NCI-H345 (cell line): Measurements from ENCODE around the gene SPRED3.
"Not testable (repeated sequence)": the region's sequence is repeated elsewhere in the genome, so short reads cannot be mapped to it uniquely, and the experiment has no call there.

Source experiments
- DNase-seq: peaks from one replicate; lab custom pipeline; 2025; lab: John Stamatoyannopoulos, UW

The SPRED3 gene

DNA sequence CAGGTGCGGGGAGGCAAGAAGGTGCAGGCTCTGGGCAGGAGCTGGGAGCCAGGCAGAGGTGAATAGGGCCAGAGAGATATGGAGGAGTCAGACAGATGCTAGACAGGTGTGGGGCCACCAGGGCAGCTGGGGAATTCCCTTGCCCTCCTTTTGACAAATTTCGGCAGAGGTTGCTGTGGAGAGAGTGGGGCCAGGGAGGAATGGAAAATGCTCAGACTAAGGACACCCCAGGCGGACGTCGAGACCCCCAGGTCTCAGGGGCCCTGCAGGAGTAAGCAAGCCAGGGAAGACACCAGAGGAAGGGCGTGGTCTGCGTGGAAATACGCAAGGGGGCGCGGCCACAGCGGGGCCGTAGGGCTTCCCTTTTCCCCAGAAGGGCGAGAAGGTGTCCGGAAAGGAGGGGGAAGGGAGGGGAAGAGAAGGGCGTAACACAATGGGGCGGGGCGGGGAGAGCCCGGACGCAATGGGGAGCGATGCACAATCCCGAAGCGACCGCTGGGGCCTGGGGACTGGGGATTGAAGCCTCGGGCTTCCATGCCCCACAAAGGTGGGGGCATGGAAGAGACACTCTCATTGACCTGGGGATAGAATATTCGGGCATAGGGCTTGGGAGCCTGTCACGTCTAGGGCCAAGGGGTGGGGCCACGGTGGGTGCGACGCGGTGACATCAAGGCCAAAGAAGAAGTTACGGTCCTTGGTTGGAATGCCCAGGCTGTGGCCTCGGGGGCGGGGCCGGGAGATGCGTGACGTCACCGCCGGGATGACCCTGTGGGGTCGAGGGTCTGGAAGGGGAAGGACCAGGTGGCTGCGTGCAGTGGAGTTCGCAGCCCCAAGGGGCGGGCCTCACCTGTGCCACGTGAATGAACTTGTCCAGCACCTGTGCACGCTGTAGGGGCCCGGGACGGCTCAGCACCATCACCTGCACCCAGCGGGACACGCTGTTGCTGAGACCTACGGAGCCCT is 29.3 kb downstream of the SPRED3 start:
- DNase-seq, result peak; percentile 74

DNA sequence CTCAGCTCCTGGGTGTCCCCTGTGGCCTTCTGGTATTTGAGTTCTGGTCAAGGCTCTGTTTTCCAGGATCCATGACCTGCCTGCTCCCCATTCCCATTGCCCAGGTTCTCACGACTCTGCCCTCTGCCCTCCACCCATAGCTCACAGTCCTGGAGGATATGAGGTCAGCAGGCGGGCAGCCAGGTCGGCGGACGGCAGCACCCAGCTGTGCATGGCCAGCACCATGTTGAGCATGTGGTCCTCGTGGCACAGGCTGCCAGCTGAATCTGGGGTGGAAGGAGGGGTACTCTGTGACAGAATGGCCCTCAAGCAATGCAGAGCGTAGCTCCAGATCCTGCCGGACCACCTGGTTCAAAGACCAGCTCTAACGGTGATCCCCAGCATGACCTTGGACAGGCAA is 32.4 kb downstream of the SPRED3 start:
- DNase-seq, result no peak

DNA sequence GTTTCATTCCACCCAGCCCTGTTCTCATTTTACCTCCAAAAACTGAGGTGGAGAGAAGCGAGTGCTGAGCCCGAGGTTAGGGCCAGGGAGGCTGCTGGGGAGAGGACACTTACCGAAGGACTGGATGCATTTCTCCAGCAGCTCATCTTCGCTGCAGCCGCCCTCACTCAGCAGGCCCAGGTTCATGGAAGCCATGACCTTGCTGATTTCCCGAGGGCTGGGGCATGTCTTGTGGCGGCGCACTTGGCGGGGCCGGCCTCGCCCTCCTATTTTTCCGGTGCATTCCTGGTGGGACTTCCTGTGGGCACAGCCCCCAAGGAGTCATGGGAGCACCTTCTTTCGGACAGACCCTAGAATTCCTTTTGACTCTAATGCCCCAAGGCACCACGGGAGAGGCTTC is 33.4 kb downstream of the SPRED3 start:
- DNase-seq, result no peak

DNA sequence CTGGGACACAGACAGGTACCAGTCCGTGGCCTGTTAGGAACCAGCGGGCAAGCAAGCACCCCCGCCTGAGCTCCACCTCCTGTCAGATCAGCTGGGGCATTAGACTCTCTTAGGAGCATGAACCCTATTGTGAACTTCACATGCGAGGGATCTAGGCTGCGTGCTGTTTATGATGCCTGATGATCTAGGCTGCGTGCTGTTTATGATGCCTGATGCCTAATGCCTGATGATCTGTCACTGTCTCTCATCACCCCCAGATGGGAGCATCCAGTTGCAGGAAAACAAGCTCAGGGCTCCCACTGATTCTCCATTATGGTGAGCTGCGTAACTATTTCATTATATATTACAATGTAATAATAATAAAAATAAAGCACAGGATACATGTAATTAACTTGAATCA is 33.9 kb downstream of the SPRED3 start:
- DNase-seq, result no peak

DNA sequence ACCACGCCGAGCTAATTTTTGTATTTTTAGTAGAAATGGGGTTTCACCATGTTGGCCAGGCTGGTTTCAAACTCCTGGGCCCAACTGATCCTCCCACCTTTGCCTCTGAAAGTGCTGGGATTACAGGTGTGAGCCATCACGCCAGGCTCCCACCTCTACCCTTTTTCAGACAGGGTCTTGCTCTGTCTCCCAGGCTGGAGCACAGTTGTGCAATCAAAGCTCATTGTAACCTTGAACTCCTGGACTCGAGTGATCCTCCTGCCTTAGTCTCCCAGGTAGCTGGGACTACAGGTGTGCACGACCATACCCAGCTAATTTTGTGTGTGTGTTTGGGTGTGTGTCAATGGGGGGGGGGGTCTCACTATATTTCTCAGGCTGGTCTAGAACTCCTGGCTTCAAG is 35.8 kb downstream of the SPRED3 start:
- no peak for DNase-seq

DNA sequence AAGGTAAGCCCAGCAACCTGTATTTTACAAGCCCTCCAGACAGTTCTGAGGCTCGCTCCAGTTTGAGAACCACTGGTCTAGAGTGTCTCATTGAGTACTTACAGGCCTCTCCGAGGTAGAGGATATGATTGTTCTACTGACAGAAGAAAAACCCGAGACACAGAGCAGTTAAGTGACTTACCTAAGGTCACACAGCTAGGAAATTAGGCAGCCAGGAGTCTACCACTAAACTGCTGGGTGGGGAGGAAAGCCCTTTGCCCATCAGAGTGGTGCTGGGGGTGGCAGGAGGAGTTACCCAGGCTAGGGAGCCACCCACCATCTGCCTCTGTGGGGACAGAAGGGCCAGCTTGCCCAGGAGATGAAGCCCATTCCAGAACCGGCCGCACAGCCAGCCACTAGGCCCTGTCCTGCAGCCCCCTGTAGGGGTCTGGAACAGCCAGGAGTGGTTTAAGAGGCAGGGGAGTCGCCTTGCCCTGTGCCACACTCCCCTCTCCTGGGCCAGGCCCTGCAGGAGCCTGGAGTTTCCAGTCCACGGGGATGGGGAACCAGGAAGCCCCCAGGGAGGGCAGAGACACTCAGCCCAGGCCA is 36.8 kb downstream of the SPRED3 start:
- DNase-seq, result no peak

DNA sequence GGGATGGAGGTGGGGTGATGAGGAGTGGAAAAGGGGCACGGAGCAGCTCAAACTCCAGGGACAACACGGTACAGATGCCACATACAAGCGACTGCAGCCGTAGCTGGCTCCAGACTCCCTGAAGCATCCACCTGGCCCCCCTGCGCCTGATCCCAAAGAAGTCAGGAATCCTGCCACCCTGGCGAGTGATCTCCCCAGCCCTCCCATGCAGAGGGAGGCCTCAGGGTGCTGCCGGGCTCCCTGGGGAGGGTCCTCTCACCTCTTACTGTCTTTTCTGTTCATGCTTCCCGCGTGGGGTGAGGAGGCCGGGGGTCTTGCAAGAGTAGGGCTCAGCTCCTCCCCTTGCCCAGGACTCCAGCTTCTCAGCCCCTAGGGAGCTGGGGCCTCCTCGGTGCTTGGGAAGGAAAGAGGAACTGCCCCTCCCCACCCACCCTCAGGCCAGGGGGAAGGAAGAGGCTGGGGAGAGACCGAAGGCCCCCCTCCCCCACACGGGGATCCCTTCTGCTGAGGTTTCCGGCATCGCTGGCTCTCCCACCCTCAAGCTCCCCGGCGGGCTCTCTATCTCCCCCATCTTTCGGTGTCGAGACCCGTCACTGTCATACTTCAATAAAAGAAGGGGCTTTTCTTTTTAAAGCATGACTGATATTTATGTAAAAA is 37.4 kb downstream of the SPRED3 start, which contains the start of gene RASGRP4:
RASGRP4 (minus strand) TSS at position 410 of the 657 bp plus-strand sequence; CDS start at position 282, 128 bp downstream.
- DNase-seq, result no peak

DNA sequence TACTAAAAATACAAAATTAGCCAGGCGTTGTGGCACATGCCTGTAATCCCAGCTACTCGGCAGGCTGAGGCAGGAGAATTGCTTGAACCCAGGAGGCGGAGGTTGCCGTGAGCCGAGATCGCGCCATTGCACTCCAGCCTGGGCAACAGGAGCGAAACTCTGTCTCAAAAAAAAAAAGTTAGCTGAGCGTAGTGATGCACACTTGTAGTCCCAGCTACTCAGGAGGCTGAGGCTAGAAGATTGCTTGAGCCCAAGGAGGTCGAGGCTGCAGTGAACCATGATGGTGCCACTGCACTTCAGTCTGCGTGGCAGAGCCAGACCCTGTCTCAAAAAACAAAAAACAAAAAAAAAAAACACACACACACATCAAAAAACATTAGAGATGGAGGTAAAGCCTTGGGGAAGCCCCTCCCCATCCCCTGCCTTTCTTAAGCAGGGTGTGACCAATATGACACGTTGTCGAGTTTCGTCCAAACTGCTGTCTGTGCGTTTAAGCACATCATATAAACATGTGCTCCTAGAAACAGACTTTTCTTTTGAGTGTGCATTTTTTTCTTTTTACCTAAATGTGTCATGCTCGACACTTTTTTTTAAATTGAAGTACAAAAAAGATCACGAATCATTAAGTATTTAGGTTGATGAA is 38.7 kb downstream of the SPRED3 start:
- DNase-seq, result not testable (repeated sequence)

DNA sequence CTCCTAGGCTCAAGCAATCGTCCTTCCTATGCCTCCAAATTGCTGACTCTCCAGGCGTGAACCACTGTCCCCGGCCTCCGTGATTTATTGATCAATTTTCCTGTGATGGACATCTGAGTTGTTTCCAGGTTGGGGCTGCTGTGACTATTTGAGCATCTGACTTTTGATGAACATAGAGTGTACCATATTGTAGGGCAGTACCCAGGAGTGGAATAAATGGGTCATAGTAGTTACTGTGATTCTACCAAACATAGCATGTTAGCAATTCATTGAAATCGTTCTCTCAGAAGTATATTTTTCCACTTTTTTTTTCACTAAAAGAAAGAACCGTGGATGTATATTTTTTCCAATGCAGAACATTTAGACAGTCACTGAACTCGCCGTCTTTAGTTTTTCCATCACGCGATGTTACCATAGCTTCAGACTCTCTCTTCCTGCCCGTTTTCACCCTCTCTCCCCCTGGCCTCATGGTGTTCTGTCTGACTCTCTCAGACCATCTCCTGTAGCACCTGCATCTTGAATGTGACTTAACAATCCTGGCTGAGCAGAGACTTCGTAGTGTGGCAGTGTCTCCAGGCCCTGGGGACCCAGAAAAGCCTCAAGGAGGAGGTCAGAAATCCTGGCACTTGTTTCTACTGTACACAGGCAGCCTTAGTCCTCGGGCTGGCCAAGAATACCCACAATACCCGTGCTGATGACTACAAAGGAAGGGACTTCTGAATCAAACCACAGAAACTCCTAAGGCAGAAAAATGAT is 40.7 kb downstream of the SPRED3 start:
- DNase-seq, result no peak

DNA sequence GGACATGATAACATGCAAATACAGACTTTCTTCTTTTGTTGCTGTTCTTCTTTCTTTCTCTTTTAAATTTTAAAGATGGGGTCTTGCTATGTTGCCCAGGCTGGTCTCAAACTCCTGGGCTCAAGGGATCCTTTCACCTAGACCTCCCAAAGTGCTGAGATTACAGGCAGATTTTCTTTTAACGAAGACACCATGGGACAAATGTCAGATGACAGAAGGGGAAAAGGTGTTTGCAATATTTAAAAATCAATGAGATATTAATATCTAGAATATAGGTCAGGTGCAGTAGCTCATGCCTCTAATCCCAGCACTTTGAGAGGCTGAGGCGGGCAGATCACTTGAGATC is 41.3 kb downstream of the SPRED3 start:
- no peak for DNase-seq

DNA sequence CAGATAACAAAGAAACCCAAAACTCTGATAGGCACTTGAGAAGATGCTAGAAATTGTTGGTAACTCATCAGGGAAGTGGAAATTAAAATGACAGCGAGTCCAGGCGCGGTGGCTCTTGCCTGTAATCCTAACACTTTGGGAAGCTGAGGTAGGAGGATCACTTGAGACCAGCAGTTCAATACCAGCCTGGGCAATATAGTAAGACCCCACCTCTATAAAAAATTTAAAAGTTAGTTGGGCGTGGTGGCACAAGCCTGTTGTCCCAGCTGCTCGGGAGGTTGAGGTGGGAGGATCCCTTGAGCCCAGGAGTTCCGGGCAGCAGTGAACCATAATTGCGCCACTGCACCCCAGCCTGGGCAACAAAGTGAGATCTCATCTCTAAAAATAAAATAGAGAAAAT is 42.4 kb downstream of the SPRED3 start:
- no peak for DNase-seq

DNA sequence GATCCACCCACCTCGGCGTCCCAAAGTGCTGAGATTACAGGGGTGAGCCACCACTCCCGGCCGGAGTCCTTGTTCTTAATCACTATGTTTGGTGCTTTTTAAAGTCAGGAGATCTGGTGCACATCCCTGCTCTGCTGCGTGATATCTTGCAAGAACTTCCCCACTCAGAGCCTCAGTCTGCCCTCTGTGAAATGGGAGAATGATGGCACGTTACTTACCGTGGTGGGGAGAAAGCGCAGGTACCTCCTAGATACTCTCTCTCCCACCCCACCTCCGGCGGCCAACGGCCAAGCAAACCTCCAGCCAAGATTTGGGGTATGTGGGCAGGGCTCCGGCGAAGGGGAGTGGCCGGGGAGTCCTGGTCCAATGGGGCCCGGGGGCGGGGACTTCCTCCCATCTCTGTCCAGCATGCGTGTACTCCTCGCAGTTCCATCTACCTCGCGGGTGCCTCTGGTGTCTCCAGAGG is 44.8 kb downstream of the SPRED3 start, which contains the start of gene RYR1:
RYR1 (plus strand) TSS at position 424 of the 466 bp plus-strand sequence. CDS start 139 bp downstream, outside the sequence.
- no peak for DNase-seq

DNA sequence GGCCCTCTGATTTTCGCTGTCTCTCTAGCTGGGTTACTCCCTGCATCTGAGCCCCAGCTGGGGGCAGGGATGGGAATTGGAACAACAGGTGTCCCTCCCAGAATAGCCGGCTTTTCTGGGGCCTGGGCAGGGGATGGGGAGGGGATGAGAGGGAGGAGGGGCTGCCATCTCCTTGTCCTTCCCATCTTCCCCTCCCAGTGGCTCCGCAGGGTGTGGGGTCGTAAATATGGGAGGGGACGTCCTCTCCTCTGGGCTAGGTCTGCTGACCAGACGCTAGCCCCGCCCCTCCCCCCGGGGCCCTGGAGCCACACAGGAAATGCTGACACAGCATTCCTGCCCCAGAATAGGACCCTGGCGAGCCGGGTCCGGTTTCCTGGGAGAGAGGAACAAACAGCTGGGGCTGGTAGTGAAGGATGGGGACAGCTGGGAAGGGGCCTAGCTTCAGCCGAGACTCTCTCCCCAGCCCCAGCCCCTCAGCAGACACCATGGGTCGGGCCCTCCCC is 46.1 kb downstream of the SPRED3 start:
- DNase-seq, result no peak

DNA sequence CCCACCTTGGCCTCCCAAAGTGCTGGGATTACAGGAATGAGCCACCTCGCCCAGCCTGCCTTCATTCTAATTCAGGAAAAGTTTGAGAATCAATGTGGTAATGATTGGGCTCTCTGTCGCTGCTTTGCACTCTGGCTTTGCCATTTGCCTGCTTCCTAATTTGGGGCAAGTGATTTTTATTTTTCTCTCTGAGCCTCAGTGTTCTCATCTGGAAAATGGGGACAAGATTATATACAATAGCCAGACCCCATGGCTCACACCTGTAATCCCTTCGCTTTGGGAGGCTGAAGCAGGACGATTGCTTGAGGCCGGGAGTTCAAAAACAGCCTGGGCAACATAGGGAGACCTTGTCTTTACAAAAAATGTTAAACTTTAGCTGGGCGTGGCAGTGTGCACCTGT is 48.8 kb downstream of the SPRED3 start:
- DNase-seq, result no peak

DNA sequence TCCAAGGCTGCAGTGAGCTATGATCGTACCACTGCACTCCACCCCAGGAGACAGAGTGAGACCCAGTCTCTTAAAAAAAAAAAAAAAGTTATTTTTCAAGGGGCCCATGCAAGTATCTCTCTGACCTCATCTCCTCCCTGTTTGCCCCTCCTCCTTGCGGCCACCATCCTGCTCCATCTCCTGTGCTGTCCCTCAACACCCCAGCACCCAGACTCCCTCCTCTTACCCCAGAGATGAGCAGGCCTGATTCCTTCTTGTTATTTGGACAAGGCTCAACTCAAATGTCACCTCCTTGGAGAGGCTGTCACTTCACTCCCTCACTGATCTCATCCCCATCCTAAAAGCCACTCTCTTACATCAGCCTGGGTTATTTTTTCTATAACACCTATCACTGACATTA is 49.4 kb downstream of the SPRED3 start:
- no peak for DNase-seq

DNA sequence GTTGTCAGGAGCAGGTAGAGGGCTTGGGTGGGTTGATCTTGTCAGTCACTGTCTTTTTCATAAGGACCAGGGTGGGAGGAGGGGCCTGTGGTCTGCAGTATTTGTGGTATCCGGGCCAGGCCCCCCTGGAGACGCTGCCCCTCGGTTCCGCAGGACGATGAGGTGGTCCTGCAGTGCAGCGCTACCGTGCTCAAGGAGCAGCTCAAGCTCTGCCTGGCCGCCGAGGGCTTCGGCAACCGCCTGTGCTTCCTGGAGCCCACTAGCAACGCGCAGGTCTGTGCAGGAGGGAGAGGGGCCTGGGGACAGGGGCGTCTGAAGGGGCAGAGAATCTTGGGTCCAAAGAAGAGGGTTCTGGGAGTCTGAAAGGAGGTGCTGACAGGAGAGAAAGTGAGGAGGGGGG is 52.1 kb downstream of the SPRED3 start:
- no peak for DNase-seq

DNA sequence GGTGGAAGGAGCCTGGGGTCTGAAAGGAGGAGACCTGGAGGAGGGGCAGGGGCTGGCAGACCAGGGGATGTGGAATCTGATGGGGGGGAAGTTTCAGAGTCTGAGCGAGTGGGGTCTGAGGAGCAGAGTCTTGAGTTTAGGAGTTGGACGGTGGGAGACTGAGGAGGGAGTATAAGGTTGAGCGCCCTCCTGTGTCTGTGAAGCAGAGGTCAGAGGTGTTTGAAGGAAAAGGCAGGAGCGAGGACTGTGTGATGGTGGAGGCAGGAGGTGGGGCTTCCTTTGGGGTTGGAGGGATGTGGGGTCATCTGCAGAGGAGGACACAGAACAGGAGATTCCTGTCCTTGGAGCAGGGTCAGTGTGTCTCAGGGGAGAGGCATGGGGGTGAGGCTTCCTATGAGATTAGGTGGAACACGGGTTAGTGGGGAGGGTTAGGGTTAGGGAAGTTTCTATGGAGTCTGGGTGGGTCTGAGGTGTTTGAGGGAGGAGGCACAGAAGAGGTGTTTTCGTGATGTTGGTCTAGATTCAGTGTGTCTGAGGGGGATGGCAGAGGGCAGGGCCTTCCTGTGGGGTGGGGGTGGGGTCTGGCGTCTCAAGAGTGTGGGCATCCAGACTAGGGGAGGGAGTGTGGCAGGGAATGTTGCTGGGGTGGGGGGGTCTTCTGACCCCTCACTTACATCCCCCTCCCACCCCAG is 53.3 kb downstream of the SPRED3 start:
- no peak for DNase-seq

DNA sequence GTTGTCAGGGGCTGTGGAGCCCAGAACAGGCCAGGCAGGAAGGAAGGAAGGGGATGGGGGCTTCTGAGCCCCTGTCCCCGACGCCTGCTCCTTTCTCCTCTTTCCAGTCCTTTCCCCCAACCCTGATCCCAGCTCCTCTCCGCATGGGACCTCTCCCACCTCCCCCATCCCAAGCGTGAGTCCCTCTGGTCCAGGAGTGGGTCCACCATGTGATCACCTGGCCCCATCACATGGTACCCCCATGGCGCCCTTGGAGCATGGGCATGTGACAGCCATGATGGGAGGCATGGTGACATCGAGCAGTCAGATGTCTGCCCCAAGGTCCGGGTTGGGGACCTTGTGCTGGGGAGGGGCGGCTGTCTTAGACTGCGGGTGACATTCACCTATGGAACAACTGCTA is 54.2 kb downstream of the SPRED3 start:
- no peak for DNase-seq

DNA sequence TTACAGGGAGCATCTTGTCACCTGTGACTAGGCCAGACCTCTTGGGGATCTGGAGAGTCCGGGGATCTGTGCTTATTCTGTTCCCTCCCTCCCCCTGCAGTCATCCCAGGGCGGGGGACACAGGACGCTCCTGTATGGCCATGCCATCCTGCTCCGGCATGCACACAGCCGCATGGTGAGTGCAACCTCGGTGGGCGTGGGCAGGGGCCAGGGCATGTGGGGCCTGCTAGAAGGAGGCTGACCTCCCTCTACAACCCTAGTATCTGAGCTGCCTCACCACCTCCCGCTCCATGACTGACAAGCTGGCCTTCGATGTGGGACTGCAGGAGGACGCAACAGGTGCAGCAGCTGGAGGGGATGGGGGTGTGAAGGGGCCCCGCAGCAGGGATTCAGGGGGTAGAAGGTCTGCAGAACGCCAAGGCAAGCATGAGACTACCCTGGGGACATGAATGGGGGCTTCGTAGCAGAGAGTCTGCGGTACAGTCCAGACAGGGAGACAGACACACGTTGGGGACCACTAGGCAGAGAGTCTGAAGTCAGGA is 55.0 kb downstream of the SPRED3 start:
- DNase-seq, result no peak

DNA sequence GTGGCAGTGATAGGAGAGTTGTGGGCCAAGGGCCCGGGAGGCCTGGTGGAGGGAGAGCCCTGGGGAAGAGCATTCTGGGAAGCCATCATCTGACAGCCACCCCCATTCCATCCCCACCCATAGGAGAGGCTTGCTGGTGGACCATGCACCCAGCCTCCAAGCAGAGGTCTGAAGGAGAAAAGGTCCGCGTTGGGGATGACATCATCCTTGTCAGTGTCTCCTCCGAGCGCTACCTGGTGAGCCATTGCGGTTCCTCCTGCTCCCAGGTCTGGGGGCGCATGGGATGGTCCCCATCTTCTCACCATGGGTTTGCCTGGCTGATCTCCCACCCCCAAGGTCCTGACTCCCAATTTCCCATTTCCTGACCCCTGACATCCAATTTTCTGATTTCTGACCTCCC is 55.5 kb downstream of the SPRED3 start:
- DNase-seq, result no peak
